Common myeloid progenitor, CD34-positive (primary cell): Measurements from ENCODE around the gene EHBP1.
"Not testable (repeated sequence)": the region's sequence is repeated elsewhere in the genome, so short reads cannot be mapped to it uniquely, and the experiment has no call there.

Experiments used
- CTCF ChIA-PET: fragments of 350-600 bp; sonication (Branson Sonifier 250); formaldehyde crosslinking; loops from one replicate; lab custom pipeline; 2021; ENCODE audit warnings: antibody characterized with exemption; lab: Charles Lee
- POLR2A ChIA-PET: fragments of 350-600 bp; sonication (Branson Sonifier 250); formaldehyde crosslinking; loops from one replicate; lab custom pipeline; 2021; ENCODE audit warnings: antibody characterized with exemption; lab: Charles Lee
- DNase-seq, 3 donors: peaks; one replicate each; pipeline versions ENCODE4 v3.0.0 to v3.0.0-alpha.2; 2013
- H3K27ac ChIP-seq, 2 experiments: 1 replicate in 1 of 2; 2 replicates in 1 of 2; pipeline ENCODE4 v1.7.0; 2013; ENCODE audit warnings: inconsistent platforms in 2 of 2, low read length in 2 of 2, mild to moderate bottlenecking in 2 of 2, low read depth in 1 of 2, moderate library complexity in 1 of 2; ENCODE audit not compliant: severe bottlenecking in 2 of 2, insufficient read depth in 1 of 2, poor library complexity in 1 of 2
- H3K27me3 ChIP-seq, 5 experiments: replicated peaks in 2 of 5; 1 replicate in 3 of 5; 2 replicates in 2 of 5; pipeline versions ENCODE4 v1.6.1 to v1.7.0; 2013; ENCODE audit warnings: low read length in 4 of 5, mild to moderate bottlenecking in 2 of 5, moderate library complexity in 2 of 5, inconsistent platforms in 1 of 5; ENCODE audit not compliant: insufficient read depth in 5 of 5, control insufficient read depth in 4 of 5
- H3K36me3 ChIP-seq, 4 experiments: 1 replicate in 2 of 4; 2 replicates in 2 of 4; pipeline versions ENCODE4 v1.6.1 to v1.7.0; 2013; ENCODE audit warnings: low read length in 3 of 4, control low read depth in 1 of 4, mild to moderate bottlenecking in 1 of 4; ENCODE audit not compliant: control insufficient read depth in 4 of 4, insufficient read depth in 4 of 4
- H3K4me1 ChIP-seq, 4 experiments: 1 replicate in 3 of 4; 2 replicates in 1 of 4; pipeline versions ENCODE4 v1.6.1 to v1.7.1; 2013; ENCODE audit warnings: low read length in 3 of 4, mild to moderate bottlenecking in 3 of 4, control low read depth in 1 of 4, inconsistent platforms in 1 of 4, moderate library complexity in 1 of 4; ENCODE audit not compliant: control insufficient read depth in 4 of 4, insufficient read depth in 4 of 4; ENCODE audit errors: control extremely low read depth in 1 of 4
- H3K4me3 ChIP-seq, 7 experiments: 1 replicate in 4 of 7; 2 replicates in 3 of 7; pipeline versions ENCODE4 v1.5.1 to v1.7.0; 2013; ENCODE audit warnings: mild to moderate bottlenecking in 7 of 7, low read length in 6 of 7, moderate library complexity in 6 of 7, inconsistent platforms in 2 of 7, low read depth in 2 of 7, control low read depth in 1 of 7; ENCODE audit not compliant: insufficient read depth in 4 of 7, control insufficient read depth in 1 of 7; ENCODE audit errors: extremely low read depth in 1 of 7
- H3K9me3 ChIP-seq, 5 experiments: 1 replicate in 4 of 5; 2 replicates in 1 of 5; pipeline versions ENCODE4 v1.6.1 to v1.7.1; 2013; ENCODE audit warnings: low read length in 4 of 5, mild to moderate bottlenecking in 2 of 5, inconsistent platforms in 1 of 5, low read depth in 1 of 5, moderate library complexity in 1 of 5; ENCODE audit not compliant: control insufficient read depth in 4 of 5, insufficient read depth in 2 of 5; ENCODE audit errors: control extremely low read depth in 1 of 5
- WGBS: methylation state at CpG from one replicate; pipeline ENCODE4 v1.1.5; 2013; ENCODE audit not compliant: insufficient coverage; 5-methylcytosine and 5-hydroxymethylcytosine counted together

The EHBP1 gene

GRCh38 chr2:62749111-62749510 is 43.6 kb downstream of the EHBP1 start:
- CTCF ChIA-PET, result not testable (repeated sequence)

GRCh38 chr2:62757029-62757428 is 51.5 kb downstream of the EHBP1 start:
- ChIA-PET CTCF (interaction anchor here (1.1 to 1.4 kb wide), 3 partner anchors 14 to 300 kb away, joined by 4 to 6 read pairs (median 5); no protein-coding TSS in a partner anchor), POLR2A (no interaction called here)
- Histone ChIP-seq H3K36me3 (peaks cover 0 to 10% (median 0%) of the 10 kb centered on the region in 4 experiments), H3K9me3 (peaks cover 0 to 6% (median 3%) of the 10 kb centered on the region in 5 experiments), H3K27ac (no peak overlapping the region), H3K4me3 (no peak overlapping the region), H3K27me3 (no peaks in the 10 kb centered on the region), H3K4me1 (no peaks in the 10 kb centered on the region)
- WGBS, result no CpG with 5 or more reads among the region's 3 CpGs
- no peak for DNase-seq

More at GRCh38 chr2:62749111-62749510, 43.6 kb downstream of the EHBP1 start:
- POLR2A ChIA-PET, H3K4me1 ChIP-seq, H3K27me3 ChIP-seq, H3K9me3 ChIP-seq, H3K4me3 ChIP-seq, H3K36me3 ChIP-seq, DNase-seq, H3K27ac ChIP-seq: not testable (repeated sequence)
- no CpG with 5 or more reads among the region's 1 CpG for WGBS

GRCh38 chr2:62760026-62760425 is 54.5 kb downstream of the EHBP1 start:
- no peaks in the 10 kb centered on the region for H3K27me3 ChIP-seq
- peaks cover 0 to under 1% (median 0%) of the 10 kb centered on the region in 4 experiments for H3K36me3 ChIP-seq
- ChIA-PET POLR2A (no interaction called here), CTCF (no interaction called here)
- H3K27ac ChIP-seq, result no peak overlapping the region
- DNase-seq, result no peak
- no peak overlapping the region for H3K4me3 ChIP-seq
- H3K9me3 ChIP-seq, result peaks cover 0 to under 1% (median 0%) of the 10 kb centered on the region in 5 experiments
- H3K4me1 ChIP-seq, result no peaks in the 10 kb centered on the region
- WGBS, result 100% methylated on average over 1 of the region's 2 CpGs

GRCh38 chr2:62760555-62760954 is 55.0 kb downstream of the EHBP1 start:
- Histone ChIP-seq H3K27me3 (no peaks in the 10 kb centered on the region), H3K36me3 (no peaks in the 10 kb centered on the region), H3K4me1 (peaks cover 0 to 3% (median under 1%) of the 10 kb centered on the region in 4 experiments), H3K4me3 (no peak overlapping the region), H3K9me3 (no peaks in the 10 kb centered on the region), H3K27ac (no peak overlapping the region)
- POLR2A ChIA-PET, result no interaction called here
- no CpG with 5 or more reads among the region's 2 CpGs for WGBS
- DNase-seq, result no peak
- CTCF ChIA-PET, result no interaction called here

GRCh38 chr2:62765619-62766376 is 60.3 kb downstream of the EHBP1 start:
- no peak for DNase-seq
- Histone ChIP-seq H3K4me3 (no peak overlapping the region), H3K4me1 (peaks cover 0 to 4% (median 1%) of the 10 kb centered on the region in 4 experiments), H3K27me3 (no peaks in the 10 kb centered on the region), H3K9me3 (peaks cover 0 to 2% (median 0%) of the 10 kb centered on the region in 5 experiments), H3K36me3 (no peaks in the 10 kb centered on the region), H3K27ac (no peak overlapping the region)
- ChIA-PET POLR2A (no interaction called here), CTCF (interaction anchor here (0.6 kb wide), 1 partner anchor 801 kb away, joined by 4 read pairs; no protein-coding TSS in a partner anchor)
- 100% methylated on average over 3 of the region's 3 CpGs for WGBS

- peaks cover 0 to 4% (median 1%) of the 10 kb centered on the region in 4 experiments for H3K4me1 ChIP-seq
- no peak overlapping the region for H3K27ac ChIP-seq
- CTCF ChIA-PET, result interaction anchor here (1.3 to 1.5 kb wide), 2 partner anchors 287 to 311 kb away, joined by 3 to 4 read pairs; no protein-coding TSS in a partner anchor
- no peaks in the 10 kb centered on the region for H3K36me3 ChIP-seq
- DNase-seq, result no peak
- H3K4me3 ChIP-seq, result no peak overlapping the region
- POLR2A ChIA-PET, result no interaction called here
- WGBS, result no CpG with 5 or more reads among the region's 3 CpGs
- peaks cover 0 to 2% (median 0%) of the 10 kb centered on the region in 5 experiments for H3K9me3 ChIP-seq
- no peaks in the 10 kb centered on the region for H3K27me3 ChIP-seq
Observed at GRCh38 chr2:62768615-62769014, 63.1 kb downstream of the EHBP1 start.

GRCh38 chr2:62770629-62771028 is 65.1 kb downstream of the EHBP1 start:
- CTCF ChIA-PET, result interaction anchor here (1.2 to 1.9 kb wide), 3 partner anchors 10 to 314 kb away, joined by 5 to 8 read pairs (median 6); no protein-coding TSS in a partner anchor
- POLR2A ChIA-PET, result no interaction called here
- peaks cover 0 to 3% (median under 1%) of the 10 kb centered on the region in 4 experiments for H3K4me1 ChIP-seq
- no peak for DNase-seq
- WGBS, result 50% methylated on average over 2 of the region's 4 CpGs
- no peak overlapping the region for H3K4me3 ChIP-seq
- H3K27me3 ChIP-seq, result no peaks in the 10 kb centered on the region
- H3K9me3 ChIP-seq, result peaks cover 0 to 2% (median 0%) of the 10 kb centered on the region in 5 experiments
- H3K27ac ChIP-seq, result no peak overlapping the region
- no peaks in the 10 kb centered on the region for H3K36me3 ChIP-seq
